GM12873 (cell line): ENCODE results near the gene TMEM232.

Source experiments
- TF ChIP-seq, protein P1 (sequence below): IDR thresholded peaks from 2 replicates; pipeline ENCODE4 v1.5.1; 2012; ENCODE audit warnings: low read depth, mild to moderate bottlenecking, moderate library complexity, low read length, control low read depth; ENCODE audit not compliant: insufficient read depth; ENCODE audit errors: missing control alignments

The TMEM232 gene

DNA sequence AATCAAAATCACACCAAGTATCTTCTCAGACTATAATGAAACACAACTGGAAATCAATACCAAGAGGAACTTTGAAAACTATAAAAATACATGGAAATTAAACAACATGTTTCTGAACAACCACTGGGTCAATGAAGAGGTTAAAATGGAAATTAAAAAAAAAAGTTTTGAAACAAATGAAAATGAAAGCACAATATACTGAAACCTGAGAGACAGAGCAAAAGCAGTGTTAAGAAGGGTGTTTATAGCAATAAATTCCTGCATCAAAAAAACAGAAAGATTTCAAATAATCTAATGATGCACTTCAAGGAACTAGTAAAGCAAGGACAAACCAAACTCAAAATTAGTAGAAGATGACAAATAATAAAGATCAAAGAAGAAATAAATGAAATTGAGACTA lies 92.0 kb downstream of the TMEM232 start:
- TF ChIP-seq, protein P1, sequence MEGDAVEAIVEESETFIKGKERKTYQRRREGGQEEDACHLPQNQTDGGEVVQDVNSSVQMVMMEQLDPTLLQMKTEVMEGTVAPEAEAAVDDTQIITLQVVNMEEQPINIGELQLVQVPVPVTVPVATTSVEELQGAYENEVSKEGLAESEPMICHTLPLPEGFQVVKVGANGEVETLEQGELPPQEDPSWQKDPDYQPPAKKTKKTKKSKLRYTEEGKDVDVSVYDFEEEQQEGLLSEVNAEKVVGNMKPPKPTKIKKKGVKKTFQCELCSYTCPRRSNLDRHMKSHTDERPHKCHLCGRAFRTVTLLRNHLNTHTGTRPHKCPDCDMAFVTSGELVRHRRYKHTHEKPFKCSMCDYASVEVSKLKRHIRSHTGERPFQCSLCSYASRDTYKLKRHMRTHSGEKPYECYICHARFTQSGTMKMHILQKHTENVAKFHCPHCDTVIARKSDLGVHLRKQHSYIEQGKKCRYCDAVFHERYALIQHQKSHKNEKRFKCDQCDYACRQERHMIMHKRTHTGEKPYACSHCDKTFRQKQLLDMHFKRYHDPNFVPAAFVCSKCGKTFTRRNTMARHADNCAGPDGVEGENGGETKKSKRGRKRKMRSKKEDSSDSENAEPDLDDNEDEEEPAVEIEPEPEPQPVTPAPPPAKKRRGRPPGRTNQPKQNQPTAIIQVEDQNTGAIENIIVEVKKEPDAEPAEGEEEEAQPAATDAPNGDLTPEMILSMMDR = no peak

DNA sequence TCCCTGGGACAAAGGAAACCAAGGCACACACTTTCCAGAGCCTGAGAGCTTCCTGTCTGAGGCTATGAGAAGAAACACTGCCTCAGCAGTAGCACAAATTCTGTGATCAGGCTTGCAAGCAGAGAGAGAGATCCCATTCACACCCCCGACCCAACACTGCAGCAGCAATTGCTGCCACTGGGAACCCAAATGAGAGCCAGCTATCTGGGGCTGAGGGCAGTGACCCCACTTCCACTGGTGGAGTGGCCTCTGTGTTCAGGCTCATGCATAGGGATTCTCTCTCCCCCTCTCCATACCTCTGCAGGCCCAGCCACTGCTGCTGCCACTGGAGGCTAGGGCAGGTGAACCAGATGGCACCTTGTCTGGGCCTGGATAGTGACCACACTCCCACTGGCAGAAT lies 95.2 kb downstream of the TMEM232 start:
- TF ChIP-seq, protein P1 = no peak

DNA sequence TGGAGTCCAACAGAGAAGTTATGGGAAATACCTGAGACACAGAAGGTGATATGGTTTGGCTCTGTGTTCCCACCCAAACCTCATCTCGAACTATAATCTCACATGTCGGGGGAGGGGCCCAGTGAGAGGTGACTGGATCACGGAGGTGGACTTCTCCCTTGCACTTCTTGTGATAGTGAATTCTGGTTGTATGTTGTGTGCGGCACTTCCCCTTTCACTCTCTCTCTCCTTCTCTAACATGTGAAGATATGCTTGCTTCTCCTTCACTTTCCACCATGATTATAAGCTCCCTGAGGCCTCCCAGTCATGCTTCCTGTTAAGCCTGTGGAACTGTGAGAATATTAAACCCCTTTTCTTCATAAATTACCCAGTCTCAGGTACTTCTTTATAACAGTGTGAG lies 96.1 kb downstream of the TMEM232 start:
- TF ChIP-seq, protein P1 = no peak

DNA sequence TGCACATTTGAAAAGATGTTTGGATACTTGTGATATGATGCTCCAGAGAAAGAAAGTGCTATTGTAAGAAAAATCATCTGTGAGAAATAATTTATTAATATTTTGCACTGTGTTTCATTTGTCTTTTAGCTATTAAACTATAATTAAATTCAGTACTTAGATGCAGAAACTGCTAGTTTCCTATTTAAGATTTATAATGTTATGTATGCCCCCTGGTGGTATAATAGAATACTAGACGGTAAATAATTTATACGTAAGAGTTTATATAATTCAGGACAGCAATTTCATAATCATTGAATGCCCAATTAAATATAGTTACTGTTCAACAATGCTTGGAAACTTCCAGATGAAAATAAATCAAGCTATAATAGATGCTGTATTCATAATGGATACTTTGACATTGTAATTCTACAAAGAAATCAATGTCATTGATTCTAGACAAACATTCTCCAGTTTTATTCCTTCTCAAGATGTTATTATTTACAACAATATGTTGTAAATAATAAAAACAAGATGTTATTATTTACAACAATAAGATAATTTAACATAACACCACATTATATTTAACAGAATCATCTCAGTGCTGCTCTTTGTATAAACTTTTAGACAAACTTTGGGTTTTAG lies 101.0 kb downstream of the TMEM232 start:
- TF ChIP-seq, protein P1 = no peak

DNA sequence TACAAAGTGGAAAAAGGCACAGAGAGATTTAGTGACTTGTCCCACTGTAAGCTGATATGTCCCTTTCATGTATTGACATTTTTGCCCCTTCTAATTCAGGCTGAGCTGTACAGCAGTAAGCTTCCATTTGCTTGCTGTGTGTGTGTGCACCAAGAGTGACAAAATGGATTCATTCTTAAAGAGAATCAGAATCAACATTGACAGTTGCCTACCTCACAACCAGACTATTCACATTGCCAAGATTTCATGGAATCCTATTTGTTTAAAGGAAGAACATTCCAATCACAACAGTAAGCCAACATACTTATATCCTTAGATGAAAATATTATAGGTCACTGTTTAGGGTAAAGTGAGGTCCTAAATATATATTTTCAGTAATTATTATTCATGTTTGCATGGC lies 102.6 kb downstream of the TMEM232 start:
- TF ChIP-seq, protein P1 = no peak

DNA sequence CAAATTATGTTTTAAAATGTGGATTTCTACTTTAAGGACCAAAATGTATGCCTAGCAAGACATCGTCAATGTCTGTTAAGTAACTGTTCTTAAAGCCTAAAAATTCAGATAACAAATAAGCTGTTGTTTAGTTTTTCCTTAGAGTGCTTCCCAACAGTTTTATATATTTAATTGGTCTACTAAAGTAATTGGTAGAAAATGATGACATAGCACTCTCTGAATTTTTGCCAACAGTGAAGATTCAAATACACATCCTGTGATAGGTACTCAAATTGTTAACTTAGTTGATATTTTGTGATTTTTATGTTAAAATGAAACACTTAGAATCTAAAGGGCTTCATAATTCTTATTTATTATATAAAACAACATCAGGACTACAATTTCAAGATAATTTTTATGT lies 107.5 kb downstream of the TMEM232 start:
- TF ChIP-seq, protein P1 = no peak

DNA sequence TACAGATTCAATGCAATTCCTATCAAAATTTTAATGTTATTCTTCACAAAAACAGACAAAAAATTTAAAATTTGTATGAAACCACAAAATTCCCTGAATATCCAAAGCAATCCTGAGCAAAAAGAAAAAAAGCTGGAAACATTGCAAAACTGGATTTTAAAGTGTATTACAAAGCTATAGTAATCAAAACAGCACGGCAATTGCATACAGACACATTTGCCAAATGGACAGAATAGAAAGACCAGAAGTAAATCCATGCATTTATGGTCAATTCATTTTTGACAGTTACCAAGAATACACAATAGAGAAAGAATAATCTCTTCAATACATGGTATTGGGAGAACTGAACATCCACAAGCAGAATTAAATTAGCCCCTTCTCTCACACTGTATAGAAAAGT lies 110.5 kb downstream of the TMEM232 start:
- TF ChIP-seq, protein P1 = no peak
